DMS114 treated with DMSO at 0.1 percent for 48 hours (cell line): Measurements from ENCODE around the gene ADCY5.
"Not testable (repeated sequence)": the region's sequence is repeated elsewhere in the genome, so short reads cannot be mapped to it uniquely, and the experiment has no call there.

Experiments
- DNase-seq: peaks from one replicate; lab custom pipeline; 2025; ENCODE audit not compliant: unreplicated experiment; lab: John Stamatoyannopoulos, UW

Gene ADCY5

GRCh38 chr3:123448536-123449101 is at the start of gene ADCY5:
Gene ADCY5 (minus strand): TSS chr3:123449090. CDS start chr3:123448545, 545 bp downstream.
- no peak for DNase-seq

- no peak for DNase-seq
These were observed 45.0 kb upstream of the ADCY5 start for GRCh38 chr3:123493912-123494311.

GRCh38 chr3:123491966-123492587 is 43.2 kb upstream of the ADCY5 start:
- DNase-seq: no peak

GRCh38 chr3:123489400-123490004 is 40.6 kb upstream of the ADCY5 start:
- DNase-seq: peak; percentile 38

- DNase-seq: no peak
These were observed 39.9 kb upstream of the ADCY5 start for GRCh38 chr3:123488645-123489347.

- not testable (repeated sequence) for DNase-seq
These were observed 38.2 kb upstream of the ADCY5 start for GRCh38 chr3:123487063-123487462.

- DNase-seq: no peak
These were observed 37.6 kb upstream of the ADCY5 start for GRCh38 chr3:123486460-123486859.

- no peak for DNase-seq
These were observed 36.7 kb upstream of the ADCY5 start for GRCh38 chr3:123485551-123485950.

GRCh38 chr3:123483146-123483545 is 34.3 kb upstream of the ADCY5 start:
- DNase-seq: no peak

- no peak for DNase-seq
These were observed 33.0 kb upstream of the ADCY5 start for GRCh38 chr3:123481722-123482457.

GRCh38 chr3:123481071-123481470 is 32.2 kb upstream of the ADCY5 start:
- DNase-seq: no peak

- DNase-seq: no peak
These were observed 31.5 kb upstream of the ADCY5 start for GRCh38 chr3:123480428-123480827.

- no peak for DNase-seq
These were observed 31.0 kb upstream of the ADCY5 start for GRCh38 chr3:123479891-123480290.

GRCh38 chr3:123478314-123478713 is 29.4 kb upstream of the ADCY5 start:
- DNase-seq: no peak

- no peak for DNase-seq
These were observed 28.3 kb upstream of the ADCY5 start for GRCh38 chr3:123476967-123477750.

- DNase-seq: no peak
These were observed 26.9 kb upstream of the ADCY5 start for GRCh38 chr3:123475786-123476185.

- DNase-seq: no peak
These were observed 22.2 kb upstream of the ADCY5 start for GRCh38 chr3:123471106-123471505.

- DNase-seq: no peak
These were observed 20.6 kb upstream of the ADCY5 start for GRCh38 chr3:123469323-123469995.

- no peak for DNase-seq
These were observed 18.2 kb upstream of the ADCY5 start for GRCh38 chr3:123467046-123467445.

- DNase-seq: no peak
These were observed 15.3 kb upstream of the ADCY5 start for GRCh38 chr3:123464211-123464610.
